HEK293 (cell line): ENCODE results near the gene TNN.

Experiments used
- CTCF ChIA-PET: fragments of 350-600 bp; formaldehyde crosslinking; extraction: SDS; loops from one replicate; lab custom pipeline; 2021; ENCODE audit warnings: antibody characterized with exemption; lab: Yijun Ruan, JAX
- POLR2A ChIA-PET: fragments of 300-600 bp; formaldehyde crosslinking; extraction: SDS; loops from one replicate; lab custom pipeline; 2020; ENCODE audit warnings: antibody characterized with exemption, inconsistent platforms; lab: Yijun Ruan, JAX
- H3K27ac ChIP-seq: fragments of 200-500 bp; sonication (Bioruptor generic); 2 replicates; pipeline ENCODE4 v1.5.1; 2014; ENCODE audit warnings: low read depth, low read length, control low read depth, inconsistent platforms; ENCODE audit errors: extremely low read depth
- H3K36me3 ChIP-seq, 2 experiments: fragments of 200-500 bp in 1 of 2; sonication (Bioruptor generic) in 1 of 2; 1 replicate in 1 of 2; 2 replicates in 1 of 2; pipeline ENCODE4 v1.5.1; 2014 to 2017; ENCODE audit warnings: inconsistent platforms in 2 of 2, low read length in 2 of 2; ENCODE audit not compliant: control insufficient read depth in 2 of 2, insufficient read depth in 1 of 2
- H3K4me1 ChIP-seq: fragments of 200-500 bp; sonication (Bioruptor generic); 2 replicates; pipeline ENCODE4 v1.5.1; 2014; ENCODE audit warnings: mild to moderate bottlenecking, low read length, inconsistent platforms; ENCODE audit not compliant: control insufficient read depth, insufficient read depth
- H3K4me3 ChIP-seq: 2 replicates; pipeline ENCODE4 v1.5.1; 2011; ENCODE audit warnings: low read depth, mild to moderate bottlenecking, control low read depth, low read length, moderate library complexity
- H3K9me3 ChIP-seq: fragments of 200-500 bp; sonication (Bioruptor generic); 2 replicates; pipeline ENCODE4 v1.5.1; 2014; ENCODE audit warnings: low read depth, low read length, inconsistent platforms; ENCODE audit not compliant: control insufficient read depth, insufficient read depth
- EGR2 ChIP-seq: fragments of 450-650 bp; formaldehyde crosslinking; IDR thresholded peaks from 2 replicates; pipeline ENCODE4 v1.5.1; 2016; ENCODE audit warnings: low read depth, missing biosample characterization, missing genetic modification characterization
- FEZF1 ChIP-seq: fragments of 450-650 bp; formaldehyde crosslinking; IDR thresholded peaks from 2 replicates; pipeline ENCODE4 v1.5.1; 2016; ENCODE audit warnings: missing biosample characterization, missing genetic modification characterization
- SP2 ChIP-seq: fragments of 450-650 bp; formaldehyde crosslinking; IDR thresholded peaks from 2 replicates; pipeline ENCODE4 v1.5.1; 2016; ENCODE audit warnings: missing biosample characterization, missing genetic modification characterization
- ZBTB11 ChIP-seq: fragments of 450-650 bp; formaldehyde crosslinking; conservative IDR thresholded peaks from 2 replicates; pipeline ENCODE4 v1.5.1; 2016; ENCODE audit warnings: low read depth, missing biosample characterization, missing genetic modification characterization
- ZBTB26 ChIP-seq: fragments of 450-650 bp; formaldehyde crosslinking; optimal IDR thresholded peaks from 2 replicates; pipeline ENCODE3; 2016; ENCODE audit warnings: missing biosample characterization, mild to moderate bottlenecking, missing genetic modification characterization
- ZBTB7A ChIP-seq: fragments of 450-650 bp; formaldehyde crosslinking; IDR thresholded peaks from 2 replicates; pipeline ENCODE4 v1.5.1; 2016; ENCODE audit warnings: low read depth, missing biosample characterization, missing genetic modification characterization
- ZFHX2 ChIP-seq: fragments of 450-650 bp; formaldehyde crosslinking; conservative IDR thresholded peaks from 2 replicates; pipeline ENCODE4 v1.5.1; 2016; ENCODE audit warnings: missing biosample characterization, missing genetic modification characterization
- ZNF561 ChIP-seq: fragments of 450-650 bp; IDR thresholded peaks from 2 replicates; pipeline ENCODE4 v1.5.1; 2018; ENCODE audit warnings: missing biosample characterization, missing genetic modification characterization, borderline replicate concordance
- TF ChIP-seq, protein P1 (sequence below): fragments of 450-650 bp; formaldehyde crosslinking; IDR thresholded peaks from 2 replicates; pipeline ENCODE4 v1.5.1; 2016; ENCODE audit warnings: missing biosample characterization, missing genetic modification characterization, borderline replicate concordance
- TF ChIP-seq, protein P2 (sequence below): fragments of 450-650 bp; formaldehyde crosslinking; IDR thresholded peaks from 2 replicates; pipeline ENCODE4 v1.5.1; 2016; ENCODE audit warnings: missing biosample characterization, missing genetic modification characterization
- TF ChIP-seq, protein P3 (sequence below): fragments of 450-650 bp; formaldehyde crosslinking; IDR thresholded peaks from 2 replicates; pipeline ENCODE4 v1.5.1; 2016; ENCODE audit warnings: missing biosample characterization, missing genetic modification characterization

Gene TNN

GRCh38 chr1:175132436-175132835 lies 64.8 kb downstream of the TNN start (continued):
- TF ChIP-seq ZBTB11 = no peak

DNA sequence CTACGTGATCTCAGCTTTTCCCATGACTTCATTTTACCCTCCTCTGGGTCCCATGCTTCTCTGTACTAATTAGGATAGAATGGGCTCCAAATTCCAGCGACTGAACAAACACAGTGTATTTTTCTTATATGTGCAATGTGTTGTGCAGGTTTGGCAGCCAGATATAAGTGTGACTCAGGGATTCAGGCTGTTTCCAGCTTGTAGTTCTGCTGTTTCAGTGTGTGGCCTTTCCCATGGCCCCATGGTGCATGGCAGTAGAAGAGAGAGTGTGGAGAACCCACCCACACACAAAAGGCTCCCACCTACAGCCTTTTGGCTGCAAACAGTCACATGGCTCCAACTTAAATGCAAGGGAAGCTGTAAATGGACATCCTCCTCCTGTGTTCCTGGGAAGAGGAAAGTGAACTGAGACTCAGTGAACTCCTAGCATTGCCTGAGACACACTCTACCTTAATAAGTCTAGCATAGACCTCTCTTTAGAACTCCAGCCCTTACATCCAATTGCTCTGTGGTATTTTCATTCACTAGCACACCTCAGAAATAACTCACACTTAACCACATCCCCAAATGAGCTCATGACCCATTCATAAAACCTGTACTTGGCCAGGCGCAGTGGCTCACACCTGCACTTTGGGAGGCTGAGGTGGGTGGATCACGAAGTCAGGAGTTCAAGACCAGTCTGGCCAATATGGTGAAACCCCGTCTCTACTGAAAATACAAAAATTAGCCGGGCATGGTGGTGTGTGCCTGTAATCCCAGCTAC lies 66.2 kb downstream of the TNN start:
- Histone ChIP-seq H3K36me3 (no peaks in the 10 kb centered on the region), H3K4me3 (no peak overlapping the region), H3K4me1 (no peaks in the 10 kb centered on the region), H3K9me3 (no peaks in the 10 kb centered on the region), H3K27ac (no peak overlapping the region)
- CTCF ChIA-PET = interaction anchor here (0.5 to 1.4 kb wide), 5 partner anchors 12 to 715 kb away, joined by 3 to 7 read pairs (median 4); no protein-coding TSS in a partner anchor
- POLR2A ChIA-PET = no interaction called here
- TF ChIP-seq EGR2 (tag by site-specific recombination) (peak; percentile 52; the same call in 1 of the 2 replicates), ZNF561 (tag by site-specific recombination) (no peak), ZFHX2 (tag by site-specific recombination) (peak; percentile 50; the same call in 1 of the 2 replicates)

DNA sequence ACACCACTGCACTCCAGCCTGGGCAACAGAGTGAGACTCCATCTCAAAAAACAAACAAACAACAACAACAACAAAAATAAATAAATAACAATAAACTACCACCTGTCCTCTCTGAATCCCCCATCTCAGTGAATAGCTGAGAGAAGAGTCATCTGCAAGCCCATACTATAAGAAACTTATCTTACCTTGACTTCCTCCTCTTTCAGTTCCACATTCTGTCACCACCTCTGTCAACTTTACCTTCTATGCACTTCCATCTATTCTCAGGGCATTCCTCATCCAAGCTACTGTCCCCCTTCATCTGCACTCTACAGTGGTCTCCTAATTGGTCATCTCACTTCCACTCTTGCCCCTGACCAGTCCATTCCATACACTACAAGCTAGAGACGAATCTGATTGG lies 66.9 kb downstream of the TNN start:
- no peak overlapping the region for H3K4me3 ChIP-seq
- POLR2A ChIA-PET = no interaction called here
- CTCF ChIA-PET = interaction anchor here (0.5 to 1.4 kb wide), 4 partner anchors 12 to 714 kb away, joined by 3 to 7 read pairs (median 4); no protein-coding TSS in a partner anchor
- no peaks in the 10 kb centered on the region for H3K36me3 ChIP-seq
- no peaks in the 10 kb centered on the region for H3K4me1 ChIP-seq
- no peak overlapping the region for H3K27ac ChIP-seq
- no peaks in the 10 kb centered on the region for H3K9me3 ChIP-seq
- TF ChIP-seq, protein P1, sequence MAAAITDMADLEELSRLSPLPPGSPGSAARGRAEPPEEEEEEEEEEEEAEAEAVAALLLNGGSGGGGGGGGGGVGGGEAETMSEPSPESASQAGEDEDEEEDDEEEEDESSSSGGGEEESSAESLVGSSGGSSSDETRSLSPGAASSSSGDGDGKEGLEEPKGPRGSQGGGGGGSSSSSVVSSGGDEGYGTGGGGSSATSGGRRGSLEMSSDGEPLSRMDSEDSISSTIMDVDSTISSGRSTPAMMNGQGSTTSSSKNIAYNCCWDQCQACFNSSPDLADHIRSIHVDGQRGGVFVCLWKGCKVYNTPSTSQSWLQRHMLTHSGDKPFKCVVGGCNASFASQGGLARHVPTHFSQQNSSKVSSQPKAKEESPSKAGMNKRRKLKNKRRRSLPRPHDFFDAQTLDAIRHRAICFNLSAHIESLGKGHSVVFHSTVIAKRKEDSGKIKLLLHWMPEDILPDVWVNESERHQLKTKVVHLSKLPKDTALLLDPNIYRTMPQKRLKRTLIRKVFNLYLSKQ (tag by site-specific recombination) = no peak
- TF ChIP-seq SP2 (tag by site-specific recombination) = no peak

GRCh38 chr1:175136246-175136645 lies 68.6 kb downstream of the TNN start:
- no peaks in the 10 kb centered on the region for H3K36me3 ChIP-seq
- H3K4me1 ChIP-seq = no peaks in the 10 kb centered on the region
- H3K4me3 ChIP-seq = no peak overlapping the region
- no peaks in the 10 kb centered on the region for H3K9me3 ChIP-seq
- POLR2A ChIA-PET = no interaction called here
- CTCF ChIA-PET = interaction anchor here (1.4 to 3.5 kb wide), 4 partner anchors 10 to 107 kb away, joined by 3 to 18 read pairs (median 8); no protein-coding TSS in a partner anchor
- H3K27ac ChIP-seq = no peak overlapping the region
- TF ChIP-seq, protein P2, sequence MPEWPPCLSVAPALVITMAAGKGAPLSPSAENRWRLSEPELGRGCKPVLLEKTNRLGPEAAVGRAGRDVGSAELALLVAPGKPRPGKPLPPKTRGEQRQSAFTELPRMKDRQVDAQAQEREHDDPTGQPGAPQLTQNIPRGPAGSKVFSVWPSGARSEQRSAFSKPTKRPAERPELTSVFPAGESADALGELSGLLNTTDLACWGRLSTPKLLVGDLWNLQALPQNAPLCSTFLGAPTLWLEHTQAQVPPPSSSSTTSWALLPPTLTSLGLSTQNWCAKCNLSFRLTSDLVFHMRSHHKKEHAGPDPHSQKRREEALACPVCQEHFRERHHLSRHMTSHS (tag by site-specific recombination) = no peak
- TF ChIP-seq ZBTB26 (tag by site-specific recombination) = no peak
- no peak for TF ChIP-seq FEZF1 (tag by site-specific recombination)
- TF ChIP-seq ZBTB7A = no peak
- TF ChIP-seq, protein P3, sequence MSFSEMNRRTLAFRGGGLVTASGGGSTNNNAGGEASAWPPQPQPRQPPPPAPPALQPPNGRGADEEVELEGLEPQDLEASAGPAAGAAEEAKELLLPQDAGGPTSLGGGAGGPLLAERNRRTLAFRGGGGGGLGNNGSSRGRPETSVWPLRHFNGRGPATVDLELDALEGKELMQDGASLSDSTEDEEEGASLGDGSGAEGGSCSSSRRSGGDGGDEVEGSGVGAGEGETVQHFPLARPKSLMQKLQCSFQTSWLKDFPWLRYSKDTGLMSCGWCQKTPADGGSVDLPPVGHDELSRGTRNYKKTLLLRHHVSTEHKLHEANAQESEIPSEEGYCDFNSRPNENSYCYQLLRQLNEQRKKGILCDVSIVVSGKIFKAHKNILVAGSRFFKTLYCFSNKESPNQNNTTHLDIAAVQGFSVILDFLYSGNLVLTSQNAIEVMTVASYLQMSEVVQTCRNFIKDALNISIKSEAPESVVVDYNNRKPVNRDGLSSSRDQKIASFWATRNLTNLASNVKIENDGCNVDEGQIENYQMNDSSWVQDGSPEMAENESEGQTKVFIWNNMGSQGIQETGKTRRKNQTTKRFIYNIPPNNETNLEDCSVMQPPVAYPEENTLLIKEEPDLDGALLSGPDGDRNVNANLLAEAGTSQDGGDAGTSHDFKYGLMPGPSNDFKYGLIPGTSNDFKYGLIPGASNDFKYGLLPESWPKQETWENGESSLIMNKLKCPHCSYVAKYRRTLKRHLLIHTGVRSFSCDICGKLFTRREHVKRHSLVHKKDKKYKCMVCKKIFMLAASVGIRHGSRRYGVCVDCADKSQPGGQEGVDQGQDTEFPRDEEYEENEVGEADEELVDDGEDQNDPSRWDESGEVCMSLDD (tag by site-specific recombination) = no peak
- TF ChIP-seq, all 188 proteins: peak for 0
